ENCODE measurements around the gene RRP1. TPM values are rescaled to one million over a fixed set of nuclear protein-coding genes. Genes with fewer than 3 reads are reported as not detected.

Gene RRP1
- polyA plus RNA-seq, 2 of the 4 experiments (the other 2 are of a cell fraction) = 15.4 to 29.5 TPM

DNA sequence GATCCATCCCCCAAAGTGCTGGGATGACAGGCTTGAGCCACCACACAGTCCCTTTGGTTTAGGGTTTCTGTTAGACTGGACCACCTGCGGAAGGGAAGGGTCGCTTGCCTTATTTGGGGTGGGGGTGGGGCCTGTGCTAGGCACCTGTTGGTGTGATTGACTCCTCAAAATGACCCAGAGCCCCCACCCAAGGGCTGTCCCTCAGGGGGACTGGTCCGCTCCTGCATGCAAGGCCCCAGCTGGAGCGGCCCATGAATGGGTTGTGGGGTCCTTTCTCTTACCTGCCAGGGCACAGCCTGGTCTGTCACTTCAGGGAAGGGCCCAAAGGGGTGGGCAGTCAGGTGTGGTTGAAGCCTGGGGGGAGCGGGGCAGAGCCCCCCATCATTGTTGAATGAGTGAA, 11.4 kb upstream of the RRP1 start:
- FAIRE-seq = no peak
- CTCF ChIA-PET = interaction anchor here (1.4 kb wide), 1 partner anchor 11 kb away, joined by 4 read pairs; no protein-coding TSS in a partner anchor
- Histone ChIP-seq H3K4me3 (no peak overlapping the region), H3K9me3 (no peaks in the 10 kb centered on the region), H3K4me2 (no peak overlapping the region), H3K4me1 (peaks cover 18% of the 10 kb centered on the region), H3K27ac (no peak overlapping the region)
- POLR2A ChIA-PET = no interaction called here
- WGBS (ENCODE audit: missing lambda C conversion rate) = 100% methylated on average over 2 of the region's 5 CpGs
- no peak for DNase-seq (ENCODE audit: low read depth in 1 of 2, low spot score in 1 of 2)
- ATAC-seq = no peak
- no peak for TF ChIP-seq CEBPB (IDR thresholded peaks at IDR 0.05)
- no peak for TF ChIP-seq KDM1A (IDR thresholded peaks at IDR 0.05; ENCODE audit: low read depth)
- no peak for TF ChIP-seq ZC3H11A (IDR thresholded peaks at IDR 0.05)
- TF ChIP-seq NR3C1 (IDR thresholded peaks at IDR 0.05) = no peak
- TF ChIP-seq FOXS1 (CRISPR knock-in tag; IDR thresholded peaks at IDR 0.05) = no peak
- TF ChIP-seq GATA3 (IDR thresholded peaks at IDR 0.05; ENCODE audit: borderline replicate concordance) = no peak
- no peak for TF ChIP-seq NPAS2 (CRISPR knock-in tag; IDR thresholded peaks at IDR 0.05; ENCODE audit: borderline replicate concordance)
- TF ChIP-seq CHD2 (IDR thresholded peaks at IDR 0.05; ENCODE audit: low read length, partially characterized antibody) = no peak
- TF ChIP-seq, protein P1, sequence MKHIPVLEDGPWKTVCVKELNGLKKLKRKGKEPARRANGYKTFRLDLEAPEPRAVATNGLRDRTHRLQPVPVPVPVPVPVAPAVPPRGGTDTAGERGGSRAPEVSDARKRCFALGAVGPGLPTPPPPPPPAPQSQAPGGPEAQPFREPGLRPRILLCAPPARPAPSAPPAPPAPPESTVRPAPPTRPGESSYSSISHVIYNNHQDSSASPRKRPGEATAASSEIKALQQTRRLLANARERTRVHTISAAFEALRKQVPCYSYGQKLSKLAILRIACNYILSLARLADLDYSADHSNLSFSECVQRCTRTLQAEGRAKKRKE (CRISPR knock-in tag; IDR thresholded peaks at IDR 0.05; ENCODE audit: low read depth) = no peak
- no peak for TF ChIP-seq ESRRA (IDR thresholded peaks at IDR 0.05; ENCODE audit: borderline replicate concordance, low read length)
- TF ChIP-seq POLR2AphosphoS2 (conservative IDR thresholded peaks at IDR 0.05; ENCODE audit: low read length) = no peak
- TF ChIP-seq FOSB (CRISPR knock-in tag; IDR thresholded peaks at IDR 0.05) = no peak
- TF ChIP-seq CBX2 (IDR thresholded peaks at IDR 0.05; ENCODE audit: borderline replicate concordance, low read depth) = no peak
- TF ChIP-seq, protein P2, sequence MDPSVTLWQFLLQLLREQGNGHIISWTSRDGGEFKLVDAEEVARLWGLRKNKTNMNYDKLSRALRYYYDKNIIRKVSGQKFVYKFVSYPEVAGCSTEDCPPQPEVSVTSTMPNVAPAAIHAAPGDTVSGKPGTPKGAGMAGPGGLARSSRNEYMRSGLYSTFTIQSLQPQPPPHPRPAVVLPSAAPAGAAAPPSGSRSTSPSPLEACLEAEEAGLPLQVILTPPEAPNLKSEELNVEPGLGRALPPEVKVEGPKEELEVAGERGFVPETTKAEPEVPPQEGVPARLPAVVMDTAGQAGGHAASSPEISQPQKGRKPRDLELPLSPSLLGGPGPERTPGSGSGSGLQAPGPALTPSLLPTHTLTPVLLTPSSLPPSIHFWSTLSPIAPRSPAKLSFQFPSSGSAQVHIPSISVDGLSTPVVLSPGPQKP (IDR thresholded peaks at IDR 0.05; ENCODE audit: low read depth, low read length) = no peak
- TF ChIP-seq CHD4 (IDR thresholded peaks at IDR 0.05; ENCODE audit: borderline replicate concordance) = no peak
- TF ChIP-seq, protein P3, sequence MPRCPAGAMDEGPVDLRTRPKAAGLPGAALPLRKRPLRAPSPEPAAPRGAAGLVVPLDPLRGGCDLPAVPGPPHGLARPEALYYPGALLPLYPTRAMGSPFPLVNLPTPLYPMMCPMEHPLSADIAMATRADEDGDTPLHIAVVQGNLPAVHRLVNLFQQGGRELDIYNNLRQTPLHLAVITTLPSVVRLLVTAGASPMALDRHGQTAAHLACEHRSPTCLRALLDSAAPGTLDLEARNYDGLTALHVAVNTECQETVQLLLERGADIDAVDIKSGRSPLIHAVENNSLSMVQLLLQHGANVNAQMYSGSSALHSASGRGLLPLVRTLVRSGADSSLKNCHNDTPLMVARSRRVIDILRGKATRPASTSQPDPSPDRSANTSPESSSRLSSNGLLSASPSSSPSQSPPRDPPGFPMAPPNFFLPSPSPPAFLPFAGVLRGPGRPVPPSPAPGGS (IDR thresholded peaks at IDR 0.05) = no peak
- TF ChIP-seq RARB (CRISPR knock-in tag; IDR thresholded peaks at IDR 0.05) = no peak
- TF ChIP-seq FOSL2 (IDR thresholded peaks at IDR 0.05) = no peak
- no peak for TF ChIP-seq FOSL2 (CRISPR knock-in tag; IDR thresholded peaks at IDR 0.05)
- no peak for TF ChIP-seq MAFK (IDR thresholded peaks at IDR 0.05; ENCODE audit: partially characterized antibody)
- TF ChIP-seq CBX8 (IDR thresholded peaks at IDR 0.05) = no peak

GRCh38 chr21:43778469-43779335, 10.7 kb upstream of the RRP1 start:
- FAIRE-seq (no peak), DNase-seq (ENCODE audit: low read depth in 1 of 2, low spot score in 1 of 2) (no peak)
- H3K4me1 ChIP-seq = peaks cover 23% of the 10 kb centered on the region

More at GRCh38 chr21:43778469-43779335, 10.7 kb upstream of the RRP1 start:
- 72% methylated on average over 20 of the region's 20 CpGs for WGBS (ENCODE audit: missing lambda C conversion rate)
- peak overlapping the region in 1 of 2 experiments; percentile 56; a peak in 2 of 6 replicates for H3K27ac ChIP-seq
- no peak for ATAC-seq
- ChIA-PET POLR2A (no interaction called here), CTCF (interaction anchor here (1.4 to 2.0 kb wide), 3 partner anchors 10 to 11 kb away, joined by 4 to 6 read pairs (median 4); partner anchors contain the start of gene RRP1)
- H3K4me2 ChIP-seq = no peak overlapping the region
- TF ChIP-seq, protein P1 (CRISPR knock-in tag; IDR thresholded peaks at IDR 0.05; ENCODE audit: low read depth) = no peak
- TF ChIP-seq HDAC2 (IDR thresholded peaks at IDR 0.05) = no peak
- TF ChIP-seq HOXA7 (CRISPR knock-in tag; IDR thresholded peaks at IDR 0.05) = no peak
- no peak for TF ChIP-seq JUN (IDR thresholded peaks at IDR 0.05)
- TF ChIP-seq CBX8 (IDR thresholded peaks at IDR 0.05) = no peak
- TF ChIP-seq, protein P4, sequence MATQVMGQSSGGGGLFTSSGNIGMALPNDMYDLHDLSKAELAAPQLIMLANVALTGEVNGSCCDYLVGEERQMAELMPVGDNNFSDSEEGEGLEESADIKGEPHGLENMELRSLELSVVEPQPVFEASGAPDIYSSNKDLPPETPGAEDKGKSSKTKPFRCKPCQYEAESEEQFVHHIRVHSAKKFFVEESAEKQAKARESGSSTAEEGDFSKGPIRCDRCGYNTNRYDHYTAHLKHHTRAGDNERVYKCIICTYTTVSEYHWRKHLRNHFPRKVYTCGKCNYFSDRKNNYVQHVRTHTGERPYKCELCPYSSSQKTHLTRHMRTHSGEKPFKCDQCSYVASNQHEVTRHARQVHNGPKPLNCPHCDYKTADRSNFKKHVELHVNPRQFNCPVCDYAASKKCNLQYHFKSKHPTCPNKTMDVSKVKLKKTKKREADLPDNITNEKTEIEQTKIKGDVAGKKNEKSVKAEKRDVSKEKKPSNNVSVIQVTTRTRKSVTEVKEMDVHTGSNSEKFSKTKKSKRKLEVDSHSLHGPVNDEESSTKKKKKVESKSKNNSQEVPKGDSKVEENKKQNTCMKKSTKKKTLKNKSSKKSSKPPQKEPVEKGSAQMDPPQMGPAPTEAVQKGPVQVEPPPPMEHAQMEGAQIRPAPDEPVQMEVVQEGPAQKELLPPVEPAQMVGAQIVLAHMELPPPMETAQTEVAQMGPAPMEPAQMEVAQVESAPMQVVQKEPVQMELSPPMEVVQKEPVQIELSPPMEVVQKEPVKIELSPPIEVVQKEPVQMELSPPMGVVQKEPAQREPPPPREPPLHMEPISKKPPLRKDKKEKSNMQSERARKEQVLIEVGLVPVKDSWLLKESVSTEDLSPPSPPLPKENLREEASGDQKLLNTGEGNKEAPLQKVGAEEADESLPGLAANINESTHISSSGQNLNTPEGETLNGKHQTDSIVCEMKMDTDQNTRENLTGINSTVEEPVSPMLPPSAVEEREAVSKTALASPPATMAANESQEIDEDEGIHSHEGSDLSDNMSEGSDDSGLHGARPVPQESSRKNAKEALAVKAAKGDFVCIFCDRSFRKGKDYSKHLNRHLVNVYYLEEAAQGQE (IDR thresholded peaks at IDR 0.05) = no peak
- TF ChIP-seq, protein P5, sequence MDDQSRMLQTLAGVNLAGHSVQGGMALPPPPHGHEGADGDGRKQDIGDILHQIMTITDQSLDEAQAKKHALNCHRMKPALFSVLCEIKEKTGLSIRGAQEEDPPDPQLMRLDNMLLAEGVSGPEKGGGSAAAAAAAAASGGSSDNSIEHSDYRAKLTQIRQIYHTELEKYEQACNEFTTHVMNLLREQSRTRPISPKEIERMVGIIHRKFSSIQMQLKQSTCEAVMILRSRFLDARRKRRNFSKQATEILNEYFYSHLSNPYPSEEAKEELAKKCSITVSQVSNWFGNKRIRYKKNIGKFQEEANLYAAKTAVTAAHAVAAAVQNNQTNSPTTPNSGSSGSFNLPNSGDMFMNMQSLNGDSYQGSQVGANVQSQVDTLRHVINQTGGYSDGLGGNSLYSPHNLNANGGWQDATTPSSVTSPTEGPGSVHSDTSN (IDR thresholded peaks at IDR 0.05) = no peak
- TF ChIP-seq CEBPB (IDR thresholded peaks at IDR 0.05) = no peak
- TF ChIP-seq GATA3 (IDR thresholded peaks at IDR 0.05; ENCODE audit: borderline replicate concordance) = no peak
- TF ChIP-seq EHMT2 (IDR thresholded peaks at IDR 0.05; ENCODE audit: low read depth) = no peak
- TF ChIP-seq KDM5A (IDR thresholded peaks at IDR 0.05) = no peak
- TF ChIP-seq NFE2L2 (conservative IDR thresholded peaks at IDR 0.05; ENCODE audit: low read length) = no peak
- no peak for TF ChIP-seq CHD2 (IDR thresholded peaks at IDR 0.05; ENCODE audit: low read length, partially characterized antibody)
- no peaks in the 10 kb centered on the region for H3K9me3 ChIP-seq
- no peak overlapping the region for H3K4me3 ChIP-seq
